HG03432 (cell line): ENCODE data around the gene COL6A5.
"Not testable (repeated sequence)": the region's sequence is repeated elsewhere in the genome, so short reads cannot be mapped to it uniquely, and the experiment has no call there.

Experiments used
- ATAC-seq: cut with Tn5 transposase; IDR thresholded peaks from one replicate; pipeline ENCODE4 v1.9.1; 2021; ENCODE audit warnings: mild to moderate bottlenecking, moderate library complexity; ENCODE audit not compliant: unreplicated experiment

COL6A5 gene

DNA sequence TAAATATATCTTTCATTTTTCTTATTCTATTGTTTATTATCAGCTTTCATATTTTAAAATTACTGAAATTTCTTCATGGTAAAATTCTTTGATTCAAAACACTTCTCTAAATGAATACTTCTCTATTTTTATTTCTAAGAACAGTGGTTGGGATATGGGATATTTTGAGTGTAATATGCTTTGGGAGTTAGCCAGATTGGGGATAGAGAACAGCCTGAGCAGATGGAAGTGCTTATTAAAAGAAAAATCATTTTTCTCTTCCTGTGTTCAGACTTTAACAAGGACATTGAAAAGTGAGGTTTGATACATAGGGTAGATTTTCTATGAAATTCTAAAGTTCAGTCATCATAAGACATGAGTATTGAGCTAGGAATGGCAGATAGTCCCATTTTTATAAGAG, 84.8 kb downstream of the COL6A5 start:
- no peak for ATAC-seq

DNA sequence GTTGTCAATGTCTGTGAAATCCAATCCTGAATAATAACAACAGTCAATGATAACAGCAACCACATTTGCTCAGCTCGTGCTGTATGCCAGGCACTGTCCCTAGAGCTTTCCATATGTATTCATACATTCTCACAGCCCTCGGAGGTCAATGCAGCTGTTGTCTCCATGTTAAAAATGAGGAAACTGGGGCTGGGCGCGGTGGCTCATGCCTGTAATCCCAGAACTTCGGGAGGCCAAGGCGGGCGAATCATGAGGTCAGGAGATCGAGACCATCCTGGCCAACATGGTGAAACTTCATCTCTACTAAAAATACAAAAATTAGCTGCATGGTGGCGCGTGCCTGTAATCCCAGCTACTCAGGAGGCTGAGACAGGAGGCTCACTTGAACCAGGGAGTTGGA, 86.6 kb downstream of the COL6A5 start:
- ATAC-seq, result not testable (repeated sequence)

DNA sequence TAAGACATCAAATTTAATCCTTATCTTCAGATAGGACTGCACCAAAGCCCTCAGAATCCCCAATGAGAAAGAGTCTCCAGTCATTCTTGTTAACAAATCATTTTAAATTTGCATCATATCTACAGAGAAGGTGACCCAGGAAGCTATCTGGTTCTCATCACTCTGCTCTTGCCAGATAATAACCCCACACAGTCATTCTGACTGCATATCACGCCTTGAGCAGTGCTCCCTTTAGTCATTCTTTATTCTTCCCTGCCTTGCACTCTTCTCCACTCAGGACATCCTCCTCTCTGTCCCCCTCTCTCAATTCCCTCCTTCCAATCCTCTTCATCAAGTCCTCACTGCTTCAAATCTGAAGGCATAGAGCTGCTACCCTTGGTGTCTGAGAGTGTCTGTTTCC, 87.8 kb downstream of the COL6A5 start:
- ATAC-seq, result no peak

DNA sequence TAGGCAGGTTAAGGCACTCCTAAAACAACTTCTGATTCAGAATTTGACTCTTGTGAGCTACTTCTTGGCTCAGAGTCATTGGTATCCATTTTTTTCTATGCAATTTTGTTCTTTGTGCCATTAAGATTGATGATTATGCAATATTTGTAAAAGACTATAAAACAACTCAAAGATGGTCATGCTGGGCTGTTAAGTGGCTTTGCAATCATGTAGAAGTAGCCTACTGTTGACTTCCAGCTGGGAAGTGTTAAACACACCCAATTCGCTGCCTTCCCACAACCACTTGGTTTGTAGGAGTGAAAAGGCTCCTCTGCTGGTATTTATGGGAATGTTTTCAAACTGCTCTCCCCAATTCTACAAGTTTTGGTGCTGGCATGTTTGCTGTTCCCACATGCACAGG, 96.8 kb downstream of the COL6A5 start:
- no peak for ATAC-seq

DNA sequence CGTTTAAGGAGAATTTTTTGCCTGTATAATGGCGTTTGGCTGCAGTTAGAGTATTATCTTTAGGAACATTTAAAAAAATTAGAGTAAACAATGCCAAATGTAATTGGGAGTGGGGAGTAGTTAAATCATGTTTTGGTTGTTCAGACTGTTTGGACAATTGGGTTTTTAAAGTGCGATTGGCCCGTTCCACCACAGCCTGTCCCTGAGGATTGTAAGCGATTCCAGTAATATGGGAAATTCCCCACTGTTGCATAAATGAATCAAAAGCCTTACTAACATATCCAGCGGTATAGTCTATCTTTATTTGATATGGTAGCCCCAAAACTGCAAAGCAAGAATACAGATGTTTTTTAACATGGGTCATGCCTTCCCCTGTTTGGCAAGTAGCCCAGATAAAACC, 101.4 kb downstream of the COL6A5 start:
- not testable (repeated sequence) for ATAC-seq

DNA sequence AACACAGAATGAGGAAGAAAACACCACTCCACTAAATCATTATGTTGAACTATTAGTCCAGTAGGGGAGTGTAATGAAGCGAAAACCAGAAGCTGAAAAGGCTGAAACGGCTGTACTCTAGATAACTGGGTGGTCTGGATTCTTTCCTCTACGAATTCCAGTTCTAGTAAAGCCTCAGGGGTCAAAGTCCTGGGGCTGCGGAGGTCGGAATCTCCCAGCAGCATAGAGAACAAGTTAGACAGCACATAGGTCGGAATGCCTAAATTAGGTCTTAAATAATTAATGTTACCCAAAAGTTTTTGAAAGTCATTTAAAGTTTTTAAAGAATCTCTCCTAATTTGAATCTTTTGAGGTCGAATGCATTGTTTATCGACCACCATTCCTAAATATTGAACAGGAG, 102.7 kb downstream of the COL6A5 start:
- not testable (repeated sequence) for ATAC-seq

DNA sequence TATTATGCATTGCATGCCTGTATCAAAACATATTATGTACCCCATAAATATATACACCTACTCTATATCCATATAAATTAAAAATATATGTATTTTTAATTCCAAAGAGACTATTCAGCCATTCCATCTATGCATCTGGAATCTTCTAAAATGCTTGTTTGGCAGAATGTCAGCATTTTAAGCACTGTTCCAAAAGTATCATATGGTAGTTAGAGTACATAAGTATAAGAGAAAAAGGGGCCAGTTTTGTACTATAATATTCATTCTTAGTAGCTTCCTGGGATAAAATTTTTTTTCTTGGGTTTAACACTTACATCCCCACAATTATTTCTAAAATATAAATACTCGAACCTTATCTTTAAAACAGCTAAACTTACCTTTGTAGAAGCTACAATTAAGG, 111.1 kb downstream of the COL6A5 start:
- no peak for ATAC-seq

DNA sequence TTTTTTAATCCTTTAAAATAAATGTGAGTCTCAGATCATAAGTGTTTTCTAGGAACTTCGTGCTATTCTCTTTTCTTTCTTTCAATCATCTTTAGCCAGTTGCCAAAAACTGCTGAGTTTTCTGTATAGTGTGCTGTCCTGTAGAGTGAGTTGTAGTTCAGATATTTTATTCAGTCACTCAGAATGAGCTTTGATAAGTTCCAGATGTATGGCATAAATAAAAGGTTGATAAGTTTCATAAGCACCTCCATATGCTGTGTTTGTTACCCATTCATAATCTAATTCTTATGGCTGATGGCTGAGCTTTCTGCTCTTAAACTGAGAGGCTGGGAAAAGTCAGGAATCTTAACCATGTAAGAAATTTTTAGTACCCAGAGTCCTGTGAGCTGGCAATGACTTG, 112.2 kb downstream of the COL6A5 start:
- ATAC-seq, result no peak

DNA sequence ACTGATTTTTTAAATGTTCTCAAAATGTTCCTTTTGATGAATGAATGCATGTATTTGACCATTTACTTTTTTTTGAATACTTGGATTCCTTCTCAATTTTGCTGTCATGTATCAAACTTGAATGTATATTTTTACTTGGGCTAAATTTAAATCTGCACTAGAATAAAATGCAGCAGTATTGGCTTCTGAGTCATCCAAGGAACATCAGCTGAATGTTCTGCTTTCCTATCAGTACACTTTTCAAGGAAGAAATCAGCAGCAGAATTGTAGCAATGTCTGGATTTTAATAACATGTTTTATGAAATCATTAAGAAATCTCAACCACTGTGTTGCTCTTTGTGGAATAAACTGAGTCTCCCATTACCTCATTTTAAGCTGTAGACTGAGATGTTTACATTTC, 114.5 kb downstream of the COL6A5 start:
- ATAC-seq, result no peak

DNA sequence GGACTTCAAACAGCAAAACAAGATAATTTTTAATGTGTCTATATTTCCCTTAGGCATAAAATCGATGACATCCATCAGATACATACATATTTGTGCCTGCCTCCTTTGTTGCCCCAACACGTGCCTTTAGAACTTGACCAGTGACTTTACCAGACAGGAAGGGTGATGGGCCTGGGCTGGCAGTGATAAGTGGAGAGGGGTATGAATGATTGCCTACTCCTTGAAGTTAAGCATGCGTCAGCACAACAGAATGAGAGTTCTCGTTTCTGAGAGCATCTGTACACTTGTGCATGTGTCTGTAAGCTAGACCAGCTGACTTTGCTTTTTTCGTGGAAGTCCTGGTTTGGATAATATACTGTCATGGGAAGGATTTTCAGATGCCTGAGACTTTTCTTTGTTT, 116.6 kb downstream of the COL6A5 start:
- no peak for ATAC-seq

DNA sequence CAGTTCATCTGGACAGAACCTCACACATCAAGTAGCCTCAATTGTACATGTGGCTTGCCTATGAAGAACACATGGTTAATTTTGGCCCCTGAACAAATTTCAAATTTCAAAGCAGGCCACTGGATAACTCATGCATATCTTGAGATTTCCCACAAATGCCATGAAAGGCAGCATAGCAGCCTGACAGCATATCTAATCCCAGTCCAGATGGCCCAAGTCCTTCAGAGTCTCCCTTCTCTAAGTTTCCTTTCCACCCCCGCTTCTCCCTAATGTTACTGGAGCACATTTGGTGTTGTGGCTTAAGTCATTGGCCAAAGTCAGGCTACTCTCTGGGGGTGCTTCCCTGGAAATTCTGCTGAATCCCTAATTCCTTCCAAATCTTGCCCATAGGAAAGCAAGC, 117.7 kb downstream of the COL6A5 start:
- no peak for ATAC-seq

DNA sequence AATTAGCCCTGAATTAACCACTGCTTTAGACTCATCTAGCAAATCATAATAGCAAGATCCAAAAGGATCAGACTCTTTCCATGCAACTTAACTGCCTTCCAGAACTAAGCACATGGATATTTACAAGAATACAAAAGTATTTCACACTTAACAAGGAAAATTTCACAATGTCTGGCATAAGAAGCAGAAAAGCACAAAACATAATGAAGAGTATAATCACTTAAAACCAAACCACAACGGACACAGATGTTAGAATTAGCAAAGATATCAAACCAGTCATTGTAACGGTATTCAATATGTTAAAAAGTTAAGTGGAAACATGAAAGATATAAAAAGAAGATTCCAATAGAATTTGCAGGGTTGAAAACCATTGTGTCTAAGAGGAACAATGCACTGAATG, 120.0 kb downstream of the COL6A5 start:
- no peak for ATAC-seq

DNA sequence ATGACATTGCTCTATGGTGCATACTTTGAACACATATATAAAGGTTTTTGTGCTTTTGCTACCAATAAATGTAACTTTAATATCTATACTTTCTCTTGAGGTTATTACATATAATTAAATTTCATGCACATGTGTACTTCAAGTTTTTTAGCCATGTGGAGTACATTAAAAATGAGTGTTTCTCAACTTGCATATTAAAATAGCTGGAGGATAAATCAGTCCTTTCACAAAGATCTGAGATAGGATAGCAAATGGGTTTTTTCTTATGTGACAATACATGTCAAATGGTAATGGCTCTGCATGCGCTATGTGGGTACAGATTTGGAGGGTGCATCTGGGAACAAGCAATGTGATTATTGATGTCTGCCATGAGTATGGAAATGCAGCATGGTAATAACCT, 122.8 kb downstream of the COL6A5 start:
- ATAC-seq, result no peak

DNA sequence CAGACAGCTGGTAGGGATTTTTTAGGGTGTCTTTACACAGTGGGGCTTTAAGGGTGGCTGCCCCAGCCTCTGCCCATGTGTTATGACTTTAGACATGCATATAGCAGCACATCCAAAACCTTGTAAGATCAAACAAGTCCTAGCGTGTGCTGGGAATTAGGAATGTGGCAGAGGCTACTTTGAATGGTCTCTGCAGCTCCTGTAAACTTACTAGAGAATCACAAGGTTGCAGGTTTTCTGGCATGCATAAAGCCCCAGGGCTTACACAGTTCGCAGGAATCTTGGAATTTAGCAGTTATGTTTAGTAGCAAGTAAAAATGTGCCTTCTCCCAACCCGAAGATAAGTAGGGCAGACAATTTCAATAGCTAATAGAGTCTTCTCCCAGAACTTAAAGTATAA, 124.7 kb downstream of the COL6A5 start:
- no peak for ATAC-seq

DNA sequence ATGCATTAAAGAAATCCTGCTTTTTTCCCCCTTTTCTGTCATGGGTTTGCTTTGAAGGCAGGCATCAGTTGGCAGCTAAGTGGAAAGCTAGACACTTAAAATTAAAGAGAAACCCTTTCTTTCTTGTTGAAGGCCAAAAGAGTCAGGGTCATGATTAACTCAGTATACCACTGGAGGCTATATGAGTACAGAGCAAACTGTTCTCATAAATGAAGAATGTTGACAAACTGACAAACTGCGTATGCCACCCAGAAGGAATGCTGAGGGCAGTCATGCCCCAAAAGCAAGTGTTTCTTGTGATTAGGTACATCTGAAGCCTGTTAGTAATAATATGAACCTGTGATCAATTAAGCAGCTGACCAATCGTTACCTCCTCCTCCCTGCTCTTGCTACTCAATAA, 127.9 kb downstream of the COL6A5 start:
- no peak for ATAC-seq

DNA sequence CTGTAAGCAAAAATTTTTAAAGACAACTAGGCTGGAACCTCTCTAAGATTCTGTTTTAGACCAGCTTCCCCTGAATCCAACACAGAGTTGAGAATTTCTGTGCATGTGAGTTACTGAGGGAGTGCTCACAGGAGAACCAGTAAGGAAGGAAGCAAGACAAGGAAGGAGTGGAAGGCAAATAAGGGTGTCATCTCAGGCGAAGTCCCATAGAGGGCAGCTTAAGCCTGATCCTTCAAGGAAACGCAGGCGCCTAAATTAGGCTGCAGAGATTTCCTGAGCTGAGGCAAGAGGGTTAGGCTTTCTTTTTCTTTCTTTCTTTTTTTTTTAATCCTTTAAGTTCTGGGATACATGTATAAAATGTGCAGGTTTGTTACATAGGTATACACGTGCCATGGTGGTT, 135.3 kb downstream of the COL6A5 start:
- no peak for ATAC-seq

DNA sequence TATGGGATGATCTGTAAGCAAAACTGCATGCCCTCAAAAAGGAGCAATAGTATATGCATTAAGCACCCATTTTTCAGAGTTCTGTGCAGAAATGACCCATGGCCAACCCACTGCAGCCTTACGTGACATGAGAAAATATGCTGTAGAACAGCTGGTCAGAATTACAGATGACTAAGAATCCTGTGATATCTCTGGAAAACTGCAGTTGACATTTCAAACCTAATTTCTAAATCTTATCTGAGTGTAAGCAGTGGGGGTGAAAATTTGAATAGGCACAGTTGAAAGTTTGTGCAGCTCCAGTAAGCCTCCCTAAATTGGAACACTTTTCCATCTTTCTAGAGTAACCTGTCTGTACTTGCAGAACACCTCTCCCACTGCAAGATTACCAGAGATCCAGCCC, 142.8 kb downstream of the COL6A5 start:
- ATAC-seq, result no peak

DNA sequence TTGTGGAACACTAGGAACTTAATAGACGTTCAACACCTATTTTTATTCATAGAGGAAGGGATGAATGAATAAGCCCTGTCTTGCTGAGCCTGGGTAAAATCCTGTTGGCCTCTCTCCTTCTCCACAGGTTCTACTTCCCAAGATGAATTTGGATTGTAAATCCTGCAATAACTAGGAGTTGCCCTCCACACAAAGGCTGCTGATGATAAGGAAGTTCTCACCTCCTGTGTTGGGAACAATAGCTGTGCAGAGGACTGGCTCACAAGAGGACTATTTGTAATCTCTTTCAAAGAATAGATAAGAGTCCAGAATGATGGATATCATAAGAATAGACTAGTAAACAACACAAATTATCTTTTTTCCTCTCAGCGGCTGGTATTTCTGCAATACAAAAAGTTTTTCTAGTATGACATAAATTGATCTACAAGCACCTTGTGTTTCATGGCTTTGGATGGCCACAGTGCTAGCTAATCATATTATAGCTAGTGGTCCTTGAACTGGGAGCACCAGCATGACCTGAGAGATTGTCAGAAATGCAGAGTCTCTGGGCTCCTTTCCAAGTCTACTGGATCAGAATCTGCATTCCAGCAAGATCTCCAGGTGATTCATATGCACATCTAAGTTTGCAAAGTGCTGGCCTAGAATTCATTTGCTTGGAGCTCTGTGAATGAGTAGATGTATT, 143.4 kb downstream of the COL6A5 start:
- ATAC-seq, result no peak

DNA sequence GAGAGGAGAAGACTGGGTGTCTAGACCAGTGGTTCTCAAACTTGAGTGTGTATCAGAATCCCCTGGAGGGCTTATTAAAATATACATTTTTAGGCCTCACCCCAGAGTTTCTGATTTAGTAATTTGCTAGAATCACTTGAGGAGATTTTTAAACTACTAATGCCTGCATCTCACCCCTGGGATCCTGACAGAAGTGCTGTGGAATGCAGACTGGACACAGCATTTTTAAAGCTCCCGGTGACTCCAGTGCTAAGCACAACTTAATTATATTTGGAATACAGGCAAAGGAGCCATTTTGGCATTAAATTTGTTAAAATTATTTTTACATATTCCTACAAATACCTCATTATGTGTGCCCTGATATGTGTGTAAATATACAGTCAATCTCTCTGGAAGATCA, 144.8 kb downstream of the COL6A5 start:
- ATAC-seq, result no peak

DNA sequence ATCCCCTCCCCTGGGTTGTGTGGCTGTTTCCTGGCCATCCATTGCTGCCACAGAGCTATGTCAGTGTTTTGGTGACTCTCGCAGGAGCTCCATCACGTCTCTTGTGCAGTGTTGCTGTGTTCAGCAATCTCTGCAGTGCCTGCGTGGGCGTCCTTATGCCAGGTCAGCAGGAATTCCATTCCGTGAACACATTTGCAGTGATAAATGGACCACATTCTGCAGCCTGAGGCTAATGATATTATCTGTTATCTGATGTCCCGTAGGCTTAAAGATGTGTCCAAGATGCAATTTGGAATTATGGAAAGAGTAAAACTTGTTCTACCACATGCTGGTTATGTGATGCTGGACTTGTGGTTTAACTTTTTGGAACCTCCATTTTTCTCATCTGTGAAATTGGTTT, 146.0 kb downstream of the COL6A5 start:
- ATAC-seq, result no peak

DNA sequence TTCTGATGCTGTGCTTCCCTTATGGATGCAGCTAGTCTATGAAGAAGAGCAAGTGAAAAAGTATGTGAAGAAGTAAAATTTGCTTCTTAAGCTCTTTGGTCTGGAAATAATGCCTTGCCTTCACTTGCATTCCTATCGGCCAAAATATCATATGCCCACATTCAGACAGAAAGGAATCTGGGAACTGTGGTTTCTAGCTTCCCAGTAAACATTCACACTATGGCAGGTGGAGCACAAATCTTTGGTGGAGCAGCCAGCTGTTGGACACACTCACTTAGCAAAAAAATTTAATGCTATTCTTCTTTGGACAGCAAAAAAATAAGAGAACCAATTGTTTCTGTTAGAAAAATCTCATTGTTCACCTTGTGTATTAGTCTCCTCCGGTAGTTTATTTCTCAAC, 159.2 kb downstream of the COL6A5 start:
- ATAC-seq, result no peak

DNA sequence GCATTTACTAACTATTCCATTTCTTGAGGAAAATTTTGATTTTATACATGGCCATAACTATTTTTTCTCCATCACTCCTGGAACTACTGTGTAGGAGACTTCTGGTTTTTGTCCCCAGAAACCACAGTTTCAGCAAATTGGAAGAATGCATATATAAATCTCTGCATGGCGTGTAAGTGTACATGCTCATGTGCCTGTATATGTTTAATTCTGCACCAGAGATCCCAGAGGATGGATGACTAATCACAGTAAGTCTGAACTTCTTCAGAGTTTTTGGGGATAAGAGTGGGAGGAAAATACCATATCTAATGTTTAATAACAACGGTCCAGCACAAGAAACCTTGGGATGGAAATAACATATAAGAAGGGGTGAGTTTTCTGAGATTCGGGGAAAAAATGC, 160.6 kb downstream of the COL6A5 start:
- ATAC-seq, result no peak

DNA sequence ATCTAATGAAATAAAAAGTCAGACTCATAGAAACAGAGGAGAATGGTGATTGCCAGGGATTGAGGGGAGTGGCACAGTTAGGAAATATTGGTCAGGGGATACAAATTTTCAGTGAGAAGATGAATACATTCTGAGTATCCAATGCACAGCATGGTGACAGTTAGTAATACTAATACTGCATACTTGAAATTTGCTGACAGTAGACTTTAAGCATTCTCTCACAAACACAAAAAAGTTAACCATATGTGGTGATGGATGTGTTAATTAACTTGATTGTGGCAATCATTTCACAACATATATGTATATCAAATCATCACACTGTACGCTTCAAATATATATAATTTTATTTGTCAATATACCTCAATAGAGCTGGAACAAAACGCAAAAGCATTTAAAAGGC, 162.3 kb downstream of the COL6A5 start:
- ATAC-seq, result no peak

DNA sequence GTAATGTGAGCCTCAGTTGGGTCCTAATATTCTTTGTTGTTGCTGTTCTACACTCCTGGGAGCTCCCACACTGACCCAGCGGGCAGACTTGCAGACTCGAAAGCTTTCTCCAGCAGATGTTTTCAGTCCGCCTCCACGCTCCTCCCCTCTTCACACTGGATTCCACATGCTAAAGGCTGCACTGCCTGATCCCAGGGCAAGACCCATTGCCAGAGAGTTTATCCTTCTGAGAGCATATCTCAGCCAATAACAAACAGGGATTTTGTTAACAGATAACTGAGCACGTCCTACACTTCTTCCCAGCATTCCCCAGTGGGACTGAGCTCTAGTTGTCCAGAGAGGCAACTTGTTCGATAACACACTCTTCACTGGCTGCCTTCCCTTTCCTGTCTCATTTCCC, 163.5 kb downstream of the COL6A5 start:
- ATAC-seq, result no peak
